ENCODE measurements around the gene MIER2.

MIER2 gene

GRCh38 chr19:306151-306900 is 38.3 kb downstream of the MIER2 start:
- no peak for DNase-seq (ENCODE audit: low read depth)

- DNase-seq (ENCODE audit: low read depth), result no peak
Measured at GRCh38 chr19:305240-306150, 39.1 kb downstream of the MIER2 start.

GRCh38 chr19:296476-297225 is 47.9 kb downstream of the MIER2 start:
- no peak for DNase-seq (ENCODE audit: low read depth)

- DNase-seq (ENCODE audit: low read depth), result peak; percentile 73
Measured at GRCh38 chr19:295687-296370, 48.8 kb downstream of the MIER2 start.

GRCh38 chr19:294946-295686 is 49.5 kb downstream of the MIER2 start:
- peak; percentile 18 for DNase-seq (ENCODE audit: low read depth)

GRCh38 chr19:294341-294945 is 50.2 kb downstream of the MIER2 start:
- DNase-seq (ENCODE audit: low read depth), result peak; percentile 30

GRCh38 chr19:293436-294110 is 51.0 kb downstream of the MIER2 start:
- DNase-seq (ENCODE audit: low read depth), result no peak

- no peak for DNase-seq (ENCODE audit: low read depth)
Measured at GRCh38 chr19:292951-293350, 51.6 kb downstream of the MIER2 start.

GRCh38 chr19:292281-292884 is 52.2 kb downstream of the MIER2 start:
- DNase-seq (ENCODE audit: low read depth), result no peak

- no peak for DNase-seq (ENCODE audit: low read depth)
Measured at GRCh38 chr19:291561-292280, 52.9 kb downstream of the MIER2 start.

GRCh38 chr19:291006-291521 is 53.5 kb downstream of the MIER2 start, which contains the start of gene PLPP2:
Gene PLPP2, minus strand, starts transcription at chr19:291403. Its CDS starts 67 bp downstream, at chr19:291336.
- DNase-seq (ENCODE audit: low read depth), result no peak

GRCh38 chr19:290372-291005 is 54.1 kb downstream of the MIER2 start:
- no peak for DNase-seq (ENCODE audit: low read depth)

GRCh38 chr19:289651-290371 is 54.8 kb downstream of the MIER2 start:
- peak; percentile 63 for DNase-seq (ENCODE audit: low read depth)

- DNase-seq (ENCODE audit: low read depth), result no peak
Measured at GRCh38 chr19:288911-289310, 55.7 kb downstream of the MIER2 start.

GRCh38 chr19:287381-287871 is 57.2 kb downstream of the MIER2 start:
- no peak for DNase-seq (ENCODE audit: low read depth)

- no peak for DNase-seq (ENCODE audit: low read depth)
Measured at GRCh38 chr19:283395-283794, 61.2 kb downstream of the MIER2 start.

GRCh38 chr19:282501-282900 is 62.1 kb downstream of the MIER2 start:
- no peak for DNase-seq (ENCODE audit: low read depth)
